Measurements from ENCODE around the gene EVI5L. TPM values are rescaled to one million over a fixed set of nuclear protein-coding genes. Genes with fewer than 3 reads are reported as not detected.

Gene EVI5L
- total RNA-seq, 2 experiments from 2014 or later = 5.2 TPM

- Mint-ChIP-seq H3K36me3 (ENCODE audit: low read depth) (no peaks in the 10 kb centered on the region), H3K9me3 (no peaks in the 10 kb centered on the region), H3K27me3 (ENCODE audit: low read depth) (no peaks in the 10 kb centered on the region), H3K4me1 (ENCODE audit: low read depth) (peaks cover 5% of the 10 kb centered on the region), H3K4me3 (no peak overlapping the region), H3K27ac (no peak overlapping the region)
- intact Hi-C loops (cut with micrococcal nuclease) = no loop called here
- CTCF ChIA-PET = interaction anchor here (1.4 kb wide), 1 partner anchor 11 kb away, joined by 5 read pairs; no protein-coding TSS in a partner anchor
- no peak for DNase-seq
These were observed 20.2 kb downstream of the EVI5L start for GRCh38 chr19:7850000-7850813.

- H3K27me3 Mint-ChIP-seq (ENCODE audit: low read depth) = no peaks in the 10 kb centered on the region
- no peak overlapping the region for H3K4me3 Mint-ChIP-seq
- H3K27ac Mint-ChIP-seq = no peak overlapping the region
- CTCF ChIA-PET = interaction anchor here (1.4 to 2.2 kb wide), 2 partner anchors 11 to 18 kb away, joined by 5 to 11 read pairs; no protein-coding TSS in a partner anchor
- intact Hi-C loops (cut with micrococcal nuclease) = no loop called here
- DNase-seq = no peak
- H3K4me1 Mint-ChIP-seq (ENCODE audit: low read depth) = peaks cover 5% of the 10 kb centered on the region
- H3K9me3 Mint-ChIP-seq = no peaks in the 10 kb centered on the region
- peaks cover 1% of the 10 kb centered on the region for H3K36me3 Mint-ChIP-seq (ENCODE audit: low read depth)
These were observed 21.1 kb downstream of the EVI5L start for GRCh38 chr19:7850945-7851622.

- Mint-ChIP-seq H3K36me3 (ENCODE audit: low read depth) (peaks cover 1% of the 10 kb centered on the region), H3K4me3 (no peak overlapping the region), H3K27me3 (ENCODE audit: low read depth) (no peaks in the 10 kb centered on the region), H3K4me1 (ENCODE audit: low read depth) (peaks cover 5% of the 10 kb centered on the region), H3K9me3 (no peaks in the 10 kb centered on the region), H3K27ac (no peak overlapping the region)
- intact Hi-C loops (cut with micrococcal nuclease) = loop anchor here (2.0 kb wide), 1 partner anchor 69 kb away; the partner anchor contains the start of gene SNAPC2
- DNase-seq = no peak
- CTCF ChIA-PET = interaction anchor here (0.6 to 2.2 kb wide), 11 partner anchors 10 to 750 kb away, joined by 3 to 11 read pairs (median 4); partner anchors contain the start of gene MAP2K7
These were observed 21.8 kb downstream of the EVI5L start for GRCh38 chr19:7851623-7852500.

- CTCF ChIA-PET = interaction anchor here (0.7 to 2.2 kb wide), 12 partner anchors 8 to 131 kb away, joined by 3 to 11 read pairs (median 4); partner anchors contain the start of genes MAP2K7 and SNAPC2
- intact Hi-C loops (cut with micrococcal nuclease) = loop anchor here (1.0 to 2.0 kb wide), 3 partner anchors 50 to 72 kb away; partner anchors contain the start of genes MAP2K7 and SNAPC2
- Mint-ChIP-seq H3K4me1 (ENCODE audit: low read depth) (peaks cover 5% of the 10 kb centered on the region), H3K9me3 (no peaks in the 10 kb centered on the region), H3K36me3 (ENCODE audit: low read depth) (peaks cover 1% of the 10 kb centered on the region), H3K27ac (no peak overlapping the region), H3K27me3 (ENCODE audit: low read depth) (no peaks in the 10 kb centered on the region), H3K4me3 (no peak overlapping the region)
- peak; percentile 70 for DNase-seq
These were observed 23.1 kb downstream of the EVI5L start for GRCh38 chr19:7852851-7853769.

GRCh38 chr19:7853770-7854128 is 23.7 kb downstream of the EVI5L start:
- Mint-ChIP-seq H3K9me3 (no peaks in the 10 kb centered on the region), H3K27ac (no peak overlapping the region), H3K4me1 (ENCODE audit: low read depth) (peaks cover 5% of the 10 kb centered on the region), H3K4me3 (no peak overlapping the region), H3K27me3 (ENCODE audit: low read depth) (peaks cover 3% of the 10 kb centered on the region), H3K36me3 (ENCODE audit: low read depth) (peaks cover 1% of the 10 kb centered on the region)
- DNase-seq = no peak
- CTCF ChIA-PET = interaction anchor here (0.7 to 2.0 kb wide), 5 partner anchors 15 to 67 kb away, joined by 3 to 8 read pairs (median 4); partner anchors contain the start of gene SNAPC2
- intact Hi-C loops (cut with micrococcal nuclease) = loop anchor here (1.0 to 2.0 kb wide), 3 partner anchors 50 to 72 kb away; partner anchors contain the start of genes MAP2K7 and SNAPC2

- DNase-seq = no peak
- Mint-ChIP-seq H3K27ac (no peak overlapping the region), H3K36me3 (ENCODE audit: low read depth) (peaks cover 1% of the 10 kb centered on the region), H3K4me3 (no peak overlapping the region), H3K4me1 (ENCODE audit: low read depth) (peaks cover 5% of the 10 kb centered on the region), H3K27me3 (ENCODE audit: low read depth) (peaks cover 3% of the 10 kb centered on the region), H3K9me3 (no peaks in the 10 kb centered on the region)
- CTCF ChIA-PET = no interaction called here
- intact Hi-C loops (cut with micrococcal nuclease) = no loop called here
These were observed 25.5 kb downstream of the EVI5L start for GRCh38 chr19:7855426-7856108.

- Mint-ChIP-seq H3K27me3 (ENCODE audit: low read depth) (peaks cover 5% of the 10 kb centered on the region), H3K4me1 (ENCODE audit: low read depth) (peaks cover 5% of the 10 kb centered on the region), H3K4me3 (no peak overlapping the region), H3K27ac (no peak overlapping the region), H3K36me3 (ENCODE audit: low read depth) (peaks cover 1% of the 10 kb centered on the region), H3K9me3 (no peaks in the 10 kb centered on the region)
- intact Hi-C loops (cut with micrococcal nuclease) = no loop called here
- CTCF ChIA-PET = no interaction called here
- no peak for DNase-seq
These were observed 26.1 kb downstream of the EVI5L start for GRCh38 chr19:7856109-7856591.

- DNase-seq = no peak
- Mint-ChIP-seq H3K27ac (no peak overlapping the region), H3K27me3 (ENCODE audit: low read depth) (peaks cover 11% of the 10 kb centered on the region), H3K4me1 (ENCODE audit: low read depth) (peaks cover 11% of the 10 kb centered on the region), H3K36me3 (ENCODE audit: low read depth) (peaks cover 1% of the 10 kb centered on the region), H3K9me3 (no peaks in the 10 kb centered on the region), H3K4me3 (no peak overlapping the region)
- CTCF ChIA-PET = interaction anchor here (0.6 to 3.5 kb wide), 2 partner anchors 12 to 347 kb away, joined by 6 to 14 read pairs; no protein-coding TSS in a partner anchor
- intact Hi-C loops (cut with micrococcal nuclease) = no loop called here
These were observed 27.0 kb downstream of the EVI5L start for GRCh38 chr19:7856679-7857663.

- H3K27me3 Mint-ChIP-seq (ENCODE audit: low read depth) = peaks cover 11% of the 10 kb centered on the region
- peaks cover 14% of the 10 kb centered on the region for H3K4me1 Mint-ChIP-seq (ENCODE audit: low read depth)
- CTCF ChIA-PET = interaction anchor here (0.6 to 3.5 kb wide), 2 partner anchors 11 to 346 kb away, joined by 6 to 14 read pairs; no protein-coding TSS in a partner anchor
- no peak overlapping the region for H3K27ac Mint-ChIP-seq
- no peak for DNase-seq
- intact Hi-C loops (cut with micrococcal nuclease) = no loop called here
- H3K9me3 Mint-ChIP-seq = no peaks in the 10 kb centered on the region
- H3K36me3 Mint-ChIP-seq (ENCODE audit: low read depth) = peaks cover 1% of the 10 kb centered on the region
- H3K4me3 Mint-ChIP-seq = no peak overlapping the region
These were observed 27.7 kb downstream of the EVI5L start for GRCh38 chr19:7857727-7858108.
